D721Med (cell line): ENCODE results near the gene CFAP91.

ENCODE experiments used
- DNase-seq: peaks from one replicate; pipeline ENCODE4 v3.0.0; 2011; ENCODE audit warnings: low spot score; ENCODE audit not compliant: insufficient read length
- FAIRE-seq: peaks from 2 replicates; lab custom pipeline; 2011; peaks lifted over from hg19 to GRCh38; lab: Jason Lieb, UNC
- TF ChIP-seq, protein P1 (sequence below): IDR thresholded peaks from 2 replicates; pipeline ENCODE4 v1.5.1; 2012; ENCODE audit warnings: mild to moderate bottlenecking, control low read depth; ENCODE audit not compliant: insufficient read depth; ENCODE audit errors: missing control alignments

The CFAP91 gene

DNA sequence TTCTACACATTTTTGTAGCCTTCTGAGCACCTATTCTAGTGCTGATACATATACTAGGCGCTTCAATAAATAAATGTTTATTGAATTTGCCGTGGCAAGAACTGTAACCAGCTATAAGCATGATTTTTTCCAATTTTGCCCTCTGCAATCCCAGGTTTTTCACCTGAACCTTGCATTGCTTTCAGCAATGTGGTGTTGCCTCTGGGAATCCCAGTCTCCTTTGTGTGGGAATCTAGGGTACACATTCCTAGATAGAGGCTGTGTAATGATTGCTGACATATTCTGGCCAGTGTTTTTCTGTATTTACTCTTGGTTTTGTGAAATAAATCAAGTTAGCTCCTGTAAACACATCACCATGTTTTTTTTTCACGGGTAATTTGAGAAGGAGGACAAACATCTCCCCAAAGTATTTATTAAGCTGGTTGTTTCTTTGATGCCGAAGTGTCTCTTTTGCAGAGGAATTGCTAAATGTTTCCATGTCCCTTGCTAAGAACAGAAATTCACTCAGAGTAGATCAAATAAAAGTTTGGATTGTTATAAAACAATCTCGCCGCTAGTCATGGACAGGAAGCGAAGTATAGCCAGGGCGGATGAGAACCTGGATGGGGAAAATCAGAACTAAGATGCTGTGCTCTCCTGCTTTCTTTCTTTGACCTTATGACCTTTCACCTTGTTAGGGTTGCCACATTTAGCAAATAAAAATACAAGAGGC, 1.2 kb downstream of the CFAP91 start:
- FAIRE-seq = no peak
- no peak for DNase-seq
- TF ChIP-seq, protein P1, sequence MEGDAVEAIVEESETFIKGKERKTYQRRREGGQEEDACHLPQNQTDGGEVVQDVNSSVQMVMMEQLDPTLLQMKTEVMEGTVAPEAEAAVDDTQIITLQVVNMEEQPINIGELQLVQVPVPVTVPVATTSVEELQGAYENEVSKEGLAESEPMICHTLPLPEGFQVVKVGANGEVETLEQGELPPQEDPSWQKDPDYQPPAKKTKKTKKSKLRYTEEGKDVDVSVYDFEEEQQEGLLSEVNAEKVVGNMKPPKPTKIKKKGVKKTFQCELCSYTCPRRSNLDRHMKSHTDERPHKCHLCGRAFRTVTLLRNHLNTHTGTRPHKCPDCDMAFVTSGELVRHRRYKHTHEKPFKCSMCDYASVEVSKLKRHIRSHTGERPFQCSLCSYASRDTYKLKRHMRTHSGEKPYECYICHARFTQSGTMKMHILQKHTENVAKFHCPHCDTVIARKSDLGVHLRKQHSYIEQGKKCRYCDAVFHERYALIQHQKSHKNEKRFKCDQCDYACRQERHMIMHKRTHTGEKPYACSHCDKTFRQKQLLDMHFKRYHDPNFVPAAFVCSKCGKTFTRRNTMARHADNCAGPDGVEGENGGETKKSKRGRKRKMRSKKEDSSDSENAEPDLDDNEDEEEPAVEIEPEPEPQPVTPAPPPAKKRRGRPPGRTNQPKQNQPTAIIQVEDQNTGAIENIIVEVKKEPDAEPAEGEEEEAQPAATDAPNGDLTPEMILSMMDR = no peak

DNA sequence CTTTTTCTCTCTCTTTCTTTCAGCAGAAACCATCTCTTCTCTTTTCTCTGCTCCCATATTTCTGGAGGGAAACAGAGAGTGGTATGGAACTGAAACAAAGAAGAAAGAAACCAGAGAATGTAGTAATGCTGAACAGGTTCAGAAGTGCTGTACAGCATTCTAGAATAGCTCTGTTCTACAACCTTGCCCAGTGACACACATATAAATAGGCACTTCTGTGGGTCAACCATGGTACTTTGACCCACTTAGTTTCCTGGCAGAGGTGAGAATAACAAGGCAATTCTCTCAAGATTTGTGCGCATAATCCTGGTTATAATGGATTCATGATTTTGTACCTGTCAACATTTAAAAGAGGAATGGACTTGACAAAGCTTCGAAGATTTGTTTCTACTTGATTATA, 12.3 kb downstream of the CFAP91 start:
- no peak for FAIRE-seq
- no peak for DNase-seq
- TF ChIP-seq, protein P1 = no peak

DNA sequence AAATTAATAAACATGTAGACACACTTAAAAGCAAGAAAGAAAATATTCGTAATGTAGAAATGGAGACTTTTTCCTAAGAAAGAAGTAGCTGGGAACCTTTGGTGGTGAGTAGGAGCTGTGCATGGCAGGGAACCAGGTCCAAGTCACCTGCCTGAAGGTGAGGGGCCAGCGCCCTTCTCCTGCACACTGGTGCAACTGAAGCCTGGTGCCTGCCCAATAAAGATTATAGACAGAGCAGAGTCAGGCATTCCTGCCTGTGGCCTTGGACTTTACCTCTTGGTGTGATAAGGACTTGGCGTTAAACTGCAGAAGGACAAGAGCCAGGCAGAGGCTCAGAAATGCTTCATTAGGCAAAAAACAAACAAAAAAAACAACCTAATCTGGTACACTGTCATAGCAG, 14.2 kb downstream of the CFAP91 start:
- no peak for DNase-seq
- no peak for FAIRE-seq
- TF ChIP-seq, protein P1 = no peak

DNA sequence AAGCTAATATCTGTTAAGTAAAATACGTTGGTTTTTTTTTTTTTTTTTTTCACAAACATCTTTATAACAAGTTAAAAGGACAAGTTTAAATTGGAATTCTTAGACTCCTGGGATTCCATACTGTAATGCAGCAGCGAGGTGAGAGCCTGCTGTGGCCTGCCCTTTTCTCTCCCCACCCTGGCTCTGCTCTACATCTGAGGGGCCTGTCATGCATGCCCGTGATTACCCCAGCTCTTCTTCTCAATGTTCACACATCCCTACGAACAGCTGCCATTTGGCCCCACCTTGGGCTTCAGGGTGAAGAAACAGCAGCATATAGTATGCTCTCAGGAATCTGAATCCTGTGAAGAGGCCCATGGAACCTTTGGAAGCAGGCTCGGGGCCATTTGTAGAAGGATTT, 14.7 kb downstream of the CFAP91 start:
- no peak for FAIRE-seq
- no peak for DNase-seq
- TF ChIP-seq, protein P1 = no peak

DNA sequence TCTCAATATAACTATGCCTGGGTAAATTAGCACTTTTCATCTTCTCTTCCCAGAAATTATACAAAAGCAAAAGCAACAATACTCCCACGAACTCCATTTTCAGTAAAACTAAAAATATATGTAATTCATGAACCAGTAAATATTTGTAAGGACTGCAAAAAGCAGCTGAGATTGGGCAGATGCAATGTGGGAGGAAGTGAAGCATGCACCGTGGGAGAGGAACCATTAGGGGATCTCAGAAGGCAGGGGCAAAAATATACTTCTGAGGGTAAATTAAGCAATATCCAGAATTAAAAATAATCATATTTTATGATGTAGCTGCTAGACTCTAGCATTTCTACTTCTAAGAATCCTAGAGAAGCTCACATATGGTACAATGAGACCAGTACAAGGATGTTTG, 20.2 kb downstream of the CFAP91 start:
- TF ChIP-seq, protein P1 = no peak
- FAIRE-seq (no peak), DNase-seq (no peak)

DNA sequence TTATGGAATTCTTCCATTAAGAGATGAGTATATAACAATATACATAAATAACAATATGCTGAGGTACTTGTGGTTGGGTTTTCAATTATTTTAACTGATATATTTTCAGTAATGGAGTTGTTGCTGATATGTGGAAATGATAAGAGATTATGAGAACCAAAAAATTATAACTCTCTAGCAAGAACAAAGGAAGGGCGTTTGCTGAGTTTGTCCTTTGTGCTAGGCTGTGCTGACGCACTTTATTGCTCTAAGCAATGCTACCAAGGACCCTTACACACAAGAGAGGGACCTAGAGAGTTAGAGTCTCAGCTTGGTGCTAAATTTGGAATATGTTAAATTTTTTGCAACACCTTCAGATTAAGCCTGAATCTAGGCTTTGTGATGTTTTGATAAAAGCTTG, 24.1 kb downstream of the CFAP91 start:
- TF ChIP-seq, protein P1 = no peak
- no peak for DNase-seq
- no peak for FAIRE-seq

DNA sequence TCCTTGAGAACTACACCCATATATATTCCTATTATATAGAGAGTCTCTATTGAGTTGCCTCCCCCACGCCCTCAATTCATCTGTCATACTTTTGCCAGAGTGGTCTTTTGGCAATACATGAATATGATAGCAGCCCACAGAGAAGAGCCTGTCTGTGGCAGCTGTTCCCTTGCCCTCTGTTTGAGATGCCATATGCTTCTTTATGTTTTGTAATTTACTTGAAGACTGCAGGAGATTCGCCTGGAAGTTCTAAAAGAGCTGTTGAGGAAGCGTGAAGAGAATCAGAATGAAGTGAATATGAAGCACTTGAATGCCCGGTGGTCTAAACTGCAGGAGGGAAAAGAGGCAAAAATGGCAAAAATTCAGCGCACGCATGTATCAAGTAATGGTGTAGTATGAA, 27.2 kb downstream of the CFAP91 start:
- FAIRE-seq (no peak), DNase-seq (no peak)
- TF ChIP-seq, protein P1 = no peak
